HCT116 (cell line): ENCODE measurements around the gene PFKFB3. TPM values are rescaled to one million over a fixed set of nuclear protein-coding genes. Genes with fewer than 3 reads are reported as not detected.

Source experiments
- ATAC-seq: fragments of 200-7000 bp; cut with Tn5 transposase; 2 replicates; pipeline ENCODE4 v1.9.1; 2020; ENCODE audit warnings: mild to moderate bottlenecking, moderate library complexity
- BruUV-seq: library from RNA; stranded (reverse); fragments of 400-500 nt; replicated peaks from 2 replicates; lab custom pipeline; 2021; lab: Mats Ljungman, UMichigan
- CTCF ChIA-PET: fragments of 300-600 bp; sonication (Branson Sonifier 250); formaldehyde crosslinking; loops from one replicate; lab custom pipeline; 2021; ENCODE audit warnings: antibody characterized with exemption; lab: Charles Lee
- POLR2A ChIA-PET: fragments of 300-600, 350-600 bp; sonication (Branson Sonifier 250); formaldehyde crosslinking; loops from one replicate; lab custom pipeline; 2021; ENCODE audit warnings: antibody characterized with exemption; lab: Charles Lee
- RAD21 ChIA-PET, 2 experiments: fragments of 300-600 bp; sonication (Branson Sonifier 250); formaldehyde crosslinking; loops; one replicate each; lab custom pipeline; 2023; ENCODE audit warnings: low total read pairs in 2 of 2; ENCODE audit not compliant: uncharacterized antibody in 2 of 2, unreplicated experiment in 2 of 2, low non-redundant PET in 1 of 2; lab: Charles Lee
- DNase-seq: peaks from one replicate; pipeline ENCODE4 v3.0.0-alpha.2; 2010; ENCODE audit warnings: low read depth, low spot score
- H2AFZ ChIP-seq: fragments of 200-600 bp; shearing (Covaris generic), sonication (generic); 2 replicates; pipeline ENCODE4 v1.6.1; 2017; ENCODE audit warnings: low read depth, mixed run types, mixed read lengths, antibody characterized with exemption, low read length; ENCODE audit not compliant: poor library complexity, severe bottlenecking
- H3K27ac ChIP-seq: 2 replicates; pipeline ENCODE4 v1.5.1; 2012; ENCODE audit warnings: low read depth, low read length
- H3K27me3 ChIP-seq: fragments of 200-600 bp; sonication (generic); 2 replicates; pipeline ENCODE4 v1.6.1; 2016; ENCODE audit warnings: mixed run types, low read length, mixed read lengths; ENCODE audit not compliant: insufficient read depth
- H3K36me3 ChIP-seq, 2 experiments: fragments of 200-500 bp in 1 of 2; fragments of 200-600 bp in 1 of 2; sonication (Bioruptor generic) in 1 of 2; sonication (generic) in 1 of 2; 2 replicates each; pipeline versions ENCODE4 v1.5.1 to v1.6.1; 2014 to 2016; ENCODE audit warnings: low read length in 2 of 2, inconsistent platforms in 1 of 2, mixed read lengths in 1 of 2, mixed run types in 1 of 2; ENCODE audit not compliant: insufficient read depth in 2 of 2, control insufficient read depth in 1 of 2
- H3K4me1 ChIP-seq, 2 experiments: fragments of 200-600 bp in 1 of 2; sonication (generic) in 1 of 2; 2 replicates each; pipeline versions ENCODE4 v1.5.1 to v1.6.1; 2012 to 2017; ENCODE audit warnings: low read length in 2 of 2, inconsistent platforms in 1 of 2, mild to moderate bottlenecking in 1 of 2, mixed read lengths in 1 of 2, mixed run types in 1 of 2, moderate library complexity in 1 of 2; ENCODE audit not compliant: insufficient read depth in 2 of 2, control insufficient read depth in 1 of 2
- H3K4me2 ChIP-seq: fragments of 200-600 bp; sonication (generic); 2 replicates; pipeline ENCODE4 v1.6.1; 2017; ENCODE audit warnings: mixed run types, low read length, mixed read lengths
- H3K4me3 ChIP-seq, 2 experiments: fragments of 200-600 bp in 1 of 2; sonication (generic) in 1 of 2; replicated peaks in 1 of 2; 2 replicates each; pipeline ENCODE4 v1.5.1; 2011 to 2016; ENCODE audit warnings: low read length in 2 of 2, control low read depth in 1 of 2, low read depth in 1 of 2, mild to moderate bottlenecking in 1 of 2, mixed read lengths in 1 of 2, mixed run types in 1 of 2
- H3K79me2 ChIP-seq: fragments of 200-600 bp; sonication (generic); 2 replicates; pipeline ENCODE4 v1.6.1; 2017; ENCODE audit warnings: mild to moderate bottlenecking, mixed run types, low read length, moderate library complexity, mixed read lengths; ENCODE audit not compliant: insufficient read depth
- H3K9ac ChIP-seq: fragments of 200-600 bp; sonication (generic); 2 replicates; pipeline ENCODE4 v1.6.1; 2016; ENCODE audit warnings: low read length, mixed read lengths
- H3K9me2 ChIP-seq: fragments of 200-600 bp; sonication (generic), shearing (Covaris generic); 2 replicates; pipeline ENCODE4 v1.6.1; 2017; ENCODE audit warnings: mixed run types, mild to moderate bottlenecking, moderate library complexity; ENCODE audit not compliant: insufficient read depth
- H3K9me3 ChIP-seq, 2 experiments: fragments of 200-500 bp in 1 of 2; fragments of 200-600 bp in 1 of 2; sonication (Bioruptor generic) in 1 of 2; sonication (generic) in 1 of 2; 2 replicates each; pipeline ENCODE4 v1.6.1; 2014 to 2017; ENCODE audit warnings: low read length in 2 of 2, mixed read lengths in 2 of 2, inconsistent platforms in 1 of 2, low read depth in 1 of 2, mild to moderate bottlenecking in 1 of 2, mixed run types in 1 of 2, moderate library complexity in 1 of 2; ENCODE audit not compliant: control insufficient read depth in 1 of 2, insufficient read depth in 1 of 2
- H4K20me1 ChIP-seq: fragments of 200-600 bp; sonication (generic), shearing (Covaris generic); 2 replicates; pipeline ENCODE4 v1.6.1; 2017; ENCODE audit warnings: mixed run types, mild to moderate bottlenecking, moderate library complexity; ENCODE audit not compliant: insufficient read depth
- EGR1 ChIP-seq: IDR thresholded peaks from 2 replicates; pipeline ENCODE4 v1.6.1; 2012; ENCODE audit warnings: low read depth
- ELF1 ChIP-seq: IDR thresholded peaks from 2 replicates; pipeline ENCODE4 v1.6.1; 2012; ENCODE audit warnings: low read depth, borderline replicate concordance
- RAD21 ChIP-seq: IDR thresholded peaks from 2 replicates; pipeline ENCODE4 v1.6.1; 2012; ENCODE audit warnings: low read depth, mild to moderate bottlenecking
- SRF ChIP-seq: IDR thresholded peaks from 2 replicates; pipeline ENCODE4 v1.6.1; 2012; ENCODE audit warnings: low read depth
- ZFX ChIP-seq: fragments of 450-650 bp; IDR thresholded peaks from 2 replicates; pipeline ENCODE4 v1.6.1; 2017
- intact Hi-C: fragments of 100-400 bp; cut with micrococcal nuclease; formaldehyde crosslinking; loops from 2 replicates; pipeline ENCODE4 v1.10.0; 2022
- total RNA-seq: library from RNA; stranded (reverse); gene quantifications from one replicate; pipeline ENCODE4 v1.2.1, GENCODE V29; 2021; ENCODE audit not compliant: unreplicated experiment
- TF ChIP-seq, protein P1 (sequence below), 3 experiments: fragments of 200-600 bp in 1 of 3; sonication (generic) in 1 of 3; IDR thresholded peaks in 2 of 3; conservative IDR thresholded peaks in 1 of 3; 2 replicates each; pipeline ENCODE4 v1.5.1; 2012 to 2017; ENCODE audit warnings: low read depth in 2 of 3, low read length in 2 of 3, antibody characterized with exemption in 1 of 3, borderline replicate concordance in 1 of 3, control low read depth in 1 of 3, mild to moderate bottlenecking in 1 of 3, mixed read lengths in 1 of 3, mixed run types in 1 of 3, moderate library complexity in 1 of 3; ENCODE audit not compliant: insufficient read depth in 1 of 3
- TF ChIP-seq, protein P2 (sequence below): IDR thresholded peaks from 2 replicates; pipeline ENCODE4 v1.6.1; 2012

Gene PFKFB3
- total RNA-seq, 1 experiment from 2014 or later = 50.8 TPM

DNA sequence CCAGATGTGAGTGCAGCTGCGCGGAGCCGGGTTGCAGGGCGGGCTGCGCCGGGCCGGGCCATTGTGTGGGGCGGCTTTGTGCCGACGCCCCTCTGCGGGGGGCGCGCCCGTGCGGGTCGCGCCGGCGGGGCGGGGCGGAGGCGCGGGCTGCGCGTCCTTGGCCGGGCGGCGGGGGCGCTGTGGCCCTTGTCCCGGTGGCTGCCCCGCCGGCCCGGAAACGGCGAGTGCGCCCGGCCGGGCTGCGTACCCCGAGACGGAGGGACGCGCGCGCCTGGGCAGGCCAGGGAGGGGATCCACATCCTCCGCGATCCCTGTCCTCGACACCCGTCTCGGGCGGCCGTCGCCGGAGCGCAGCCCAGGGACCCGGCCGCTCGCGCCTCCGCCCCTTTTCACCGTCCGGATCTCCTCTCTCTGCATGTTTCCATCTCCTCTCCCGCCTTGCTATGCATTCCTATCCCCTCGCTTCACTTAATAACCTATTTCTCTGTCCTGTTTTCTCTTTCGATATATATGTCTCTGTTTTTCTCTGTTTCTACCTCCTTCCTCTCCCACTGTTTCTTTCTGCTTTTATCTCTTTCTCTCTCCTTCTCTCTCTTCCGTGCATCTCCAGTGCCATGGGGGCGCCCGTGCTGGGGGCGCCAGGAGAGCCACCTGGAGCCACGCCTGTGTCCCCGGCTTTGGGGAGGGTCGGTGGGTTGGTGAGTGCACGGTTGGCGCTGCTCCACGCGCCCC, 765 bp downstream of the PFKFB3 start:
- Histone ChIP-seq H3K27me3 (no peaks in the 10 kb centered on the region), H3K4me2 (peak overlapping the region; percentile 98), H3K4me3 (peak overlapping the region; percentile 58 to 74), H3K4me1 (peaks cover 0 to 27% of the 10 kb centered on the region in 2 experiments; a peak in 3 of 4 replicates), H3K9me2 (no peaks in the 10 kb centered on the region), H3K9ac (peak overlapping the region; percentile 70), H4K20me1 (no peaks in the 10 kb centered on the region), H3K79me2 (peaks cover 35% of the 10 kb centered on the region), H3K27ac (peak overlapping the region; percentile 94), H3K9me3 (no peaks in the 10 kb centered on the region), H2AFZ (no peak overlapping the region), H3K36me3 (no peaks in the 10 kb centered on the region)
- peak; percentile 71 for ATAC-seq
- POLR2A ChIA-PET = interaction anchor here (1.0 to 2.0 kb wide), 8 partner anchors 8 to 198 kb away, joined by 3 to 33 read pairs (median 4); no protein-coding TSS in a partner anchor
- CTCF ChIA-PET = interaction anchor here (0.7 to 1.8 kb wide), 7 partner anchors 10 to 572 kb away, joined by 3 to 118 read pairs (median 6); no protein-coding TSS in a partner anchor
- intact Hi-C loops = loop anchor here (2.0 to 5.0 kb wide), 2 partner anchors 35 to 96 kb away; no protein-coding TSS in a partner anchor
- DNase-seq = no peak
- RAD21 ChIA-PET = interaction anchor here (0.8 to 1.8 kb wide), 2 partner anchors 198 kb away, joined by 4 to 25 read pairs; no protein-coding TSS in a partner anchor
- TF ChIP-seq, protein P1, sequence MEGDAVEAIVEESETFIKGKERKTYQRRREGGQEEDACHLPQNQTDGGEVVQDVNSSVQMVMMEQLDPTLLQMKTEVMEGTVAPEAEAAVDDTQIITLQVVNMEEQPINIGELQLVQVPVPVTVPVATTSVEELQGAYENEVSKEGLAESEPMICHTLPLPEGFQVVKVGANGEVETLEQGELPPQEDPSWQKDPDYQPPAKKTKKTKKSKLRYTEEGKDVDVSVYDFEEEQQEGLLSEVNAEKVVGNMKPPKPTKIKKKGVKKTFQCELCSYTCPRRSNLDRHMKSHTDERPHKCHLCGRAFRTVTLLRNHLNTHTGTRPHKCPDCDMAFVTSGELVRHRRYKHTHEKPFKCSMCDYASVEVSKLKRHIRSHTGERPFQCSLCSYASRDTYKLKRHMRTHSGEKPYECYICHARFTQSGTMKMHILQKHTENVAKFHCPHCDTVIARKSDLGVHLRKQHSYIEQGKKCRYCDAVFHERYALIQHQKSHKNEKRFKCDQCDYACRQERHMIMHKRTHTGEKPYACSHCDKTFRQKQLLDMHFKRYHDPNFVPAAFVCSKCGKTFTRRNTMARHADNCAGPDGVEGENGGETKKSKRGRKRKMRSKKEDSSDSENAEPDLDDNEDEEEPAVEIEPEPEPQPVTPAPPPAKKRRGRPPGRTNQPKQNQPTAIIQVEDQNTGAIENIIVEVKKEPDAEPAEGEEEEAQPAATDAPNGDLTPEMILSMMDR (IDR thresholded peaks at IDR 0.05 in 2 of 3, conservative IDR thresholded peaks at IDR 0.05 in 1 of 3; ENCODE audit: borderline replicate concordance in 1 of 3, insufficient read depth in 1 of 3, low read depth in 2 of 3, low read length in 2 of 3) = peak in 2 of 3 experiments; percentile 11 to 30; a peak in 1 of 6 replicates
- TF ChIP-seq ZFX (no peak), RAD21 (peak; percentile 35), ELF1 (no peak)
- no TSS peak for BruUV-seq

DNA sequence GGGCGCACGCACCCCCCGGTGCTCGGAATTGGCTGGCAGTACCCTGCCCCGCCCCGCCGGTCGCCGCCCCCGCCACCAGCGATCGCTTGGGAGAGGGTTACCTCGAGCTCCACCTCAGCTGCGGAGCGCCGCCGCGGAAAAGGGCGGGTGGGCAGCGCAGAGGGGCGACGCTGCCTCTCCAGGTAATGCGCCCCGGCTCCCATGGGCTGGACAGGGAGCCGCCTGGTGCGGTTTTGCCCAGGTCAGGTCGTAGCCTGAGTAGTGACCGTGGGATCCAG, 1.3 kb downstream of the PFKFB3 start:
- no peaks in the 10 kb centered on the region for H3K36me3 ChIP-seq
- peak overlapping the region; percentile 58 to 74 for H3K4me3 ChIP-seq
- H3K4me1 ChIP-seq = peaks cover 0 to 27% of the 10 kb centered on the region in 2 experiments; a peak in 3 of 4 replicates
- ATAC-seq = peak; percentile 16; the same call in 1 of the 2 replicates
- H3K9me2 ChIP-seq = no peaks in the 10 kb centered on the region
- intact Hi-C loops = loop anchor here (5.0 kb wide), 1 partner anchor 97 kb away; no protein-coding TSS in a partner anchor
- H4K20me1 ChIP-seq = no peaks in the 10 kb centered on the region
- no peaks in the 10 kb centered on the region for H3K9me3 ChIP-seq
- no peak for DNase-seq
- H3K79me2 ChIP-seq = peaks cover 36% of the 10 kb centered on the region
- TF ChIP-seq EGR1 (peak; percentile 49; the same call in 1 of the 2 replicates), SRF (no peak)
- TF ChIP-seq, protein P1 (IDR thresholded peaks at IDR 0.05 in 2 of 3, conservative IDR thresholded peaks at IDR 0.05 in 1 of 3; ENCODE audit: borderline replicate concordance in 1 of 3, insufficient read depth in 1 of 3, low read depth in 2 of 3, low read length in 2 of 3) = no peak
- TF ChIP-seq, protein P2, sequence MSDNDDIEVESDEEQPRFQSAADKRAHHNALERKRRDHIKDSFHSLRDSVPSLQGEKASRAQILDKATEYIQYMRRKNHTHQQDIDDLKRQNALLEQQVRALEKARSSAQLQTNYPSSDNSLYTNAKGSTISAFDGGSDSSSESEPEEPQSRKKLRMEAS = 0 out of 2 replicates have a peak, but pooled peaks have one; percentile 10
- RAD21 ChIA-PET = interaction anchor here in 1 of 2 experiments (0.8 kb wide), 1 partner anchor 198 kb away, joined by 4 read pairs; no protein-coding TSS in a partner anchor
- H3K27me3 ChIP-seq = no peaks in the 10 kb centered on the region
- BruUV-seq = TSS peak; percentile 38
- H3K27ac ChIP-seq = peak overlapping the region; percentile 94
- H3K9ac ChIP-seq = peak overlapping the region; percentile 70
- POLR2A ChIA-PET = interaction anchor here (1.5 kb wide), 1 partner anchor 71 kb away, joined by 4 read pairs; no protein-coding TSS in a partner anchor
- no peak overlapping the region for H2AFZ ChIP-seq
- H3K4me2 ChIP-seq = peak overlapping the region; percentile 98
- CTCF ChIA-PET = interaction anchor here (0.7 kb wide), 1 partner anchor 197 kb away, joined by 3 read pairs; no protein-coding TSS in a partner anchor
